Esophagus muscularis mucosa (tissue), 4 donors: ENCODE data around the gene SPINT1. TPM values are rescaled to one million over a fixed set of nuclear protein-coding genes. Genes with fewer than 3 reads are reported as not detected.

Experiments
- DNase-seq: peaks from one replicate; pipeline ENCODE4 v3.0.0-alpha.2; 2017; ENCODE audit errors: extremely low spot score
- H3K27ac ChIP-seq, 4 donors: fragments of 200-600 bp; sonication (generic); replicated peaks in 1 of 4; 1 replicate in 3 of 4; 2 replicates in 1 of 4; pipeline ENCODE4 v1.5.1; 2016 to 2019; ENCODE audit warnings: mild to moderate bottlenecking in 1 of 4
- H3K27me3 ChIP-seq, 4 donors: fragments of 200-600 bp; sonication (generic); one replicate each; pipeline versions ENCODE4 v1.5.1 to v1.6.0; 2016 to 2019
- H3K36me3 ChIP-seq, 4 donors: fragments of 200-600 bp; sonication (generic); one replicate each; pipeline ENCODE4 v1.5.1; 2016 to 2019
- H3K4me1 ChIP-seq, 4 donors: fragments of 200-600 bp; sonication (generic); one replicate each; pipeline ENCODE4 v1.5.1; 2016 to 2019
- H3K4me3 ChIP-seq, 4 donors: fragments of 200-600 bp; sonication (generic); 1 replicate in 2 of 4; 2 replicates in 2 of 4; pipeline ENCODE4 v1.5.1; 2016 to 2019; ENCODE audit warnings: mild to moderate bottlenecking in 4 of 4, moderate library complexity in 1 of 4
- H3K9me3 ChIP-seq, 4 donors: fragments of 200-600 bp; sonication (generic); 1 replicate in 3 of 4; 2 replicates in 1 of 4; pipeline ENCODE4 v1.5.1; 2016 to 2019
- EP300 ChIP-seq: sonication (generic); formaldehyde crosslinking; IDR thresholded peaks from one replicate; pipeline ENCODE4 v1.6.1; 2017; ENCODE audit warnings: antibody characterized with exemption
- POLR2A ChIP-seq: fragments of 450-650 bp; IDR thresholded peaks from one replicate; pipeline ENCODE4 v1.6.1; 2017; ENCODE audit warnings: antibody characterized with exemption, moderate library complexity, mild to moderate bottlenecking, low read depth
- POLR2AphosphoS5 ChIP-seq, 2 donors: sonication (generic); formaldehyde crosslinking; IDR thresholded peaks; one replicate each; pipeline ENCODE4 v1.6.1; 2017; ENCODE audit warnings: antibody characterized with exemption in 2 of 2
- WGBS: methylation state at CpG from one replicate; pipeline ENCODE4 v1.1.5; 2018; 5-methylcytosine and 5-hydroxymethylcytosine counted together
- intact Hi-C: fragments of 100-400 bp; cut with DNase I; formaldehyde crosslinking; loops from one replicate; pipeline ENCODE4 v1.15.1; 2023
- total RNA-seq, 4 donors: library from RNA; depleted of rRNA; stranded (reverse); fragments of >200 nt; gene quantifications; one replicate each; pipeline versions ENCODE4 v1.1.0 to v1.2.1, GENCODE V29; 2016
- TF ChIP-seq, protein P1 (sequence below), 3 experiments: fragments of 200-600 bp in 2 of 3; fragments of 450-650 bp in 1 of 3; sonication (generic) in 2 of 3; IDR thresholded peaks; one replicate each; pipeline ENCODE4 v1.5.1; 2017 to 2019; ENCODE audit warnings: antibody characterized with exemption in 3 of 3, mild to moderate bottlenecking in 2 of 3, moderate library complexity in 1 of 3

The SPINT1 gene
- total RNA-seq, 4 donors from 2014 or later: 0.99 to 2.8 (median 1.8) TPM

- no peak for DNase-seq
- intact Hi-C loops: loop anchor here (5.0 kb wide), 1 partner anchor 299 kb away; the partner anchor contains the start of gene KNL1
- Histone ChIP-seq H3K27me3 (peaks cover 0 to 4% (median 0%) of the 10 kb centered on the region in 4 donors), H3K36me3 (peaks cover 0 to 4% (median 4%) of the 10 kb centered on the region in 4 donors), H3K4me3 (no peak overlapping the region), H3K27ac (no peak overlapping the region), H3K9me3 (no peaks in the 10 kb centered on the region), H3K4me1 (peaks cover 20 to 24% (median 21%) of the 10 kb centered on the region in 4 donors)
- no peak for TF ChIP-seq EP300
- no peak for TF ChIP-seq POLR2A
- no peak for TF ChIP-seq POLR2AphosphoS5 (IDR thresholded peaks at IDR 0.05)
- TF ChIP-seq, protein P1, sequence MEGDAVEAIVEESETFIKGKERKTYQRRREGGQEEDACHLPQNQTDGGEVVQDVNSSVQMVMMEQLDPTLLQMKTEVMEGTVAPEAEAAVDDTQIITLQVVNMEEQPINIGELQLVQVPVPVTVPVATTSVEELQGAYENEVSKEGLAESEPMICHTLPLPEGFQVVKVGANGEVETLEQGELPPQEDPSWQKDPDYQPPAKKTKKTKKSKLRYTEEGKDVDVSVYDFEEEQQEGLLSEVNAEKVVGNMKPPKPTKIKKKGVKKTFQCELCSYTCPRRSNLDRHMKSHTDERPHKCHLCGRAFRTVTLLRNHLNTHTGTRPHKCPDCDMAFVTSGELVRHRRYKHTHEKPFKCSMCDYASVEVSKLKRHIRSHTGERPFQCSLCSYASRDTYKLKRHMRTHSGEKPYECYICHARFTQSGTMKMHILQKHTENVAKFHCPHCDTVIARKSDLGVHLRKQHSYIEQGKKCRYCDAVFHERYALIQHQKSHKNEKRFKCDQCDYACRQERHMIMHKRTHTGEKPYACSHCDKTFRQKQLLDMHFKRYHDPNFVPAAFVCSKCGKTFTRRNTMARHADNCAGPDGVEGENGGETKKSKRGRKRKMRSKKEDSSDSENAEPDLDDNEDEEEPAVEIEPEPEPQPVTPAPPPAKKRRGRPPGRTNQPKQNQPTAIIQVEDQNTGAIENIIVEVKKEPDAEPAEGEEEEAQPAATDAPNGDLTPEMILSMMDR (IDR thresholded peaks at IDR 0.05): no peak
- 91% methylated on average over 5 of the region's 5 CpGs for WGBS
Observed at GRCh38 chr15:40891138-40891537, 47.3 kb downstream of the SPINT1 start.

DNA sequence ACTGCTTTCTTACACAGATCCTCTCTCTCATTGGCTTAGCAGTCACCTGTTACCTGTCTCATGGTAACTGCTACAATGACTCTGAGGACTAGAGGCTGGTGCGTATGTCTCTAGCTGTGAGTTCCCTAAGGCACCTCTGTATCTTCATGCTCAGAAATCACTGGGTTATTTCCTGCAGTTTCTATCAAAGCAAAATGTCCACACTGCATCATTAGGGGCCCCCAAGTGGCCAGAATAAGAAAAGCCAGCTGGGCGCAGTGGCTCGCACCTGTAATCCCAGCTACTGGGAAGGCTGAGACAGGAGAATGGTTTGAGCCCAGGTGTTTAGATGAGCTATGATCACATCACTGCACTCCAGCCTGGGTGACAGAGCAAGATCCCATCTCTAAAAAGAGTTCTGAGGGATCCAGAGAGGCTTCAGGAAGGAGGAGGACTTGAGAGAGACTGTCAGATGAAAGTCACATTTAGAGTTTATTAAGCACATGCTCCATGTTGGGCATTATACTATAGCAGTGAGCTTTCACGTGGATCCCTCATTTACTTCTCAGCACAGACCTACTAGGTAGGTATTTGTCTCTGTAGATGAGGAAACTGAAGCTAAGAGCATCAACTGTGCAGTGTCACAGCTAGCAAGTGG is 48.1 kb downstream of the SPINT1 start:
- TF ChIP-seq, protein P1 (IDR thresholded peaks at IDR 0.05): peak; percentile 39 to 63 (median 50)
- no peak for TF ChIP-seq POLR2A
- Histone ChIP-seq H3K9me3 (no peaks in the 10 kb centered on the region), H3K27me3 (no peaks in the 10 kb centered on the region), H3K4me1 (peaks cover 20 to 28% (median 23%) of the 10 kb centered on the region in 4 donors), H3K36me3 (peaks cover 0 to 12% (median 11%) of the 10 kb centered on the region in 4 donors), H3K4me3 (no peak overlapping the region), H3K27ac (no peak overlapping the region)
- DNase-seq: no peak
- intact Hi-C loops: loop anchor here (2.0 to 5.0 kb wide), 2 partner anchors 35 to 300 kb away; partner anchors contain the start of gene KNL1
- WGBS: 12% methylated on average over 4 of the region's 4 CpGs

GRCh38 chr15:40892447-40893012 is 48.7 kb downstream of the SPINT1 start:
- no peak for TF ChIP-seq POLR2A
- TF ChIP-seq EP300: no peak
- no peak for TF ChIP-seq POLR2AphosphoS5 (IDR thresholded peaks at IDR 0.05)
- TF ChIP-seq, protein P1 (IDR thresholded peaks at IDR 0.05): no peak
- no peak overlapping the region for H3K4me3 ChIP-seq
- peaks cover 0 to 18% (median 15%) of the 10 kb centered on the region in 4 donors for H3K36me3 ChIP-seq
- H3K27ac ChIP-seq: no peak overlapping the region
- H3K4me1 ChIP-seq: peaks cover 20 to 32% (median 23%) of the 10 kb centered on the region in 4 donors
- DNase-seq: no peak
- no peaks in the 10 kb centered on the region for H3K27me3 ChIP-seq
- WGBS: 92% methylated on average over 2 of the region's 2 CpGs
- intact Hi-C loops: loop anchor here (2.0 to 5.0 kb wide), 2 partner anchors 36 to 300 kb away; partner anchors contain the start of gene KNL1
- no peaks in the 10 kb centered on the region for H3K9me3 ChIP-seq

DNA sequence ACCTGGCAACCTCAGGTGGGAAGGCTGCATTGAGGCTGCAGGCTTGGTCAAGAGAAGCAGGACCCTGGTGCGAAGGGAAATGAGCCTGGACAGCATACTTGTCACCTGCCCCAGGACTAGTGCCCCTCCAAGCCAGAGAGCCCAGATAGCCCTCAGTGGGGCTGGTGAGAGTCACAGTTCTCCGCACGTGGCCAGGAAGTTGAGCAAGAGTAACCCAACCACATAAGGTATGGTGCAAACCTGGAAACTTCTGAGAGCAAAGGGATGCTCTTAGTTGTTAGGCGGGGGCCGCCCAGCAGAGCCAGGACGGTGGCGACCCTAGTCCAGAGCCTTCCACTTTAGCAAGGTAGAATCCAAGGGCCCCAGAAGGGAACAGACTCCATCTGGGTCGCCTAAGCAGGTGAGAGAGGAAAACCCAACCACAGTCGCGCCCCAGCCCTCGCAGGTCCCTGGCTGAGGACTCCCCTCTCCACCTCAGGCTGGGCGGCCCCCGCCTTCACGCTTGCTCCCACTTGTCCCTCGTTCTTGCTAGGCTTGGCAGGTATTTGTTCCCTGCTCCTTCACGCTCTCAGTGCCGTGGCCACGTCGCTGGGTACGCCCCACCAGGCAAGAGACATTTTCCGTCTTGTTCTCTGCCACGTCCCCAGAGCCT is 49.3 kb downstream of the SPINT1 start:
- intact Hi-C loops: loop anchor here (2.0 to 5.0 kb wide), 2 partner anchors 36 to 301 kb away; partner anchors contain the start of gene KNL1
- Histone ChIP-seq H3K36me3 (peaks cover 0 to 24% (median 21%) of the 10 kb centered on the region in 4 donors), H3K4me3 (peak overlapping the region; percentile 57 to 84 (median 77)), H3K9me3 (no peaks in the 10 kb centered on the region), H3K4me1 (peaks cover 20 to 32% (median 23%) of the 10 kb centered on the region in 4 donors), H3K27me3 (no peaks in the 10 kb centered on the region), H3K27ac (peak overlapping the region; percentile 88 to 97 (median 92))
- DNase-seq: no peak
- TF ChIP-seq EP300 (no peak), POLR2AphosphoS5 (IDR thresholded peaks at IDR 0.05) (no peak), POLR2A (no peak)
- TF ChIP-seq, protein P1 (IDR thresholded peaks at IDR 0.05): no peak
- WGBS: 84% methylated on average over 19 of the region's 22 CpGs
